GM21526 (cell line): ENCODE measurements around the gene CD81.

Experiments
- ATAC-seq: cut with Tn5 transposase; IDR thresholded peaks from one replicate; pipeline ENCODE4 v1.9.1; 2021; ENCODE audit warnings: moderate library complexity; ENCODE audit not compliant: unreplicated experiment, low FRiP score

Gene CD81

GRCh38 chr11:2432628-2433071, 55.5 kb downstream of the CD81 start:
- ATAC-seq: no peak

DNA sequence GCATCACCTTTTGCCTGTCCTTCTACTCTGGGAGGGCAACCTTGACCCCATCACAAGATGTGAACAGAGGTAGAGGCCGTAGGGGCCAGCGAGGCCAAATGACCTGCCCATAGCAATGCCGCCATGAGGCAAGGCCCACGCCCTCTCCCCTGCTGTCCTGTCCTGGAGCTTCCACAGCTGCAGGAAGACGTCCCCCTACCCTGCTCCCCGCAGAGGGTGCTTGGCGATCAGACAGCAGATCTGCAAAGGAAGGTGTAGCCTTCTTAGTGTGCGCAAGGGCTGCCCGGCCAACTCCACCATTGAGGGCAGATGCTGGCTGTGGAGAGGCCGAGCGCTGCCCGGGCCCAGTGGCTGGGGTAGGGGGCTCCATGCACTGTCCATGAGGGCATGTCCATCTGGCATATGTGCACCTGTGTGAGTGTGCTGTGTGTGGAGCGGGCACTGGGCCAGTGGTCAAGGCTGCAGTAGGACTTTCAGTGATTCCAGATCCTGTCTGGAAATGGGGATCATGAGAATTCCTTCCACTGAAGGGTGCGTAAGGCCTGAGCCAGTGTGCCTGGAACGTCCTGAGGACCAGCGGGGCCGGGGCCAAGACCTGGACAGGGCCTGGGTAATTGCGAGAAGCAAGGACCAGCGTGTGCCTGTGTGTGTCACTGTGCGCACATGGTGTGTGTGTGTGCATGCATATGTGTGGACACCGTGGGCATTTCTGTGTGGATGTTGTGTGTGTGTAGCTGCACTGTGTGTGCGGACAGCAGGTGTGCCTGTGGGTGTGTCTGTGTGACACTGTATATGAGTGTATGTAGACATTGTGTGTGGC, 56.2 kb downstream of the CD81 start:
- no peak for ATAC-seq

GRCh38 chr11:2434008-2434407, 56.9 kb downstream of the CD81 start:
- no peak for ATAC-seq

GRCh38 chr11:2434506-2435255, 57.6 kb downstream of the CD81 start:
- no peak for ATAC-seq

DNA sequence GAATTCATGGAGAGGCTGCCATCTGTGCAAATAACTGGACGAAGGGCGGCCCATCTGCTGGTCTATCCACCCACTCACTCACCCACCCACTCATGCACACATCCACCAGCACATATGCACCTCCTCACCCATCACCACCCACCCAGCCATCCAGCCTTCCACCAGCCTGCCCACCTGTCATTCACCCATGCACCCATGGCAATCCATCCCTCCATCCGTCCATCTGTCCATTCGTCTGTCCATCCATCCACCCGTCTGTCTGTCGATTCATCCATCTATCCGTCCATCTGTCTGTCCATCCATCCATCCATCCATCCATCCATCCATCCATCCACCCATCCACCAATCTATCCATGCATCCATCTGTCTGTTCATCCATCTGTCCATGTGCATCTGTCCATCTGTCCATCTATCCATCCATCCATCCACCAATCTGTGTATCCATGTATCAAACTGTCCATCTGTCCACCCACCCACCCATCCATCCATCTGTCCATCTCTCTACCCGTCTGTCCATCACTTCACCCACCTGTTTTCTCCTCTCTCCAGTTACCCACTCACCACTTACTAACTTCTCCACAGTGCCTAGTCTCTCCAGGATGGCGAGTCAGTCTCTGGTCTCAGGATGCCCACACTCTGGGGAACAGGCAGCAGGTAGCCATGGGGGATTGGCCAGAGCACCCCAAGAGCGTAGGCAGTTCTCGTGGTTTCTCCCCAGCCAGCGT, 58.3 kb downstream of the CD81 start:
- no peak for ATAC-seq

DNA sequence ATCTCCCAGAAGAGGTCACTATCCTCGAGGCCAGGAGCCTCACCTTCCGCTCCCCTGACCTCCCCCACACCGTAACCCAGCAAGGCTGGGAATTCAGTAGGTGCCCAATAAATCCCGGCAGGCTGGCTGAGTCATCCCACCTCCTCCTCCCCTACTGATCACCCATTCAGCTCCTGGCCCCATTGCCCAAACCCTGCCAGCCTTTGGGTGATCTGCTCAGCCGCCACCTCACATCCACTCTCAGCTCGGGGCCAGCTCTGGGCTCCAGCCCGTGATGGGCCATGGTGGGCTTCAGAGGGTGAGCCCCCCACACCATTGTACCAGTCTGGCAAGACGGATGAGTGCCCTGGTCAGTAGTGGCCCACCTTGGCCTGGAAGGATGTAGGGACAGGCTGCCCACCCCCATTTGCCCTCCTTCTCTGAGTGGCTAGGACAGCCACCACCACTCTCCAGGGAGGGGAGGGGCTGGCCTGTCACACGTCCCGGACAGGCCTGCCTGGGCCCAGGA, 59.0 kb downstream of the CD81 start:
- ATAC-seq: no peak

DNA sequence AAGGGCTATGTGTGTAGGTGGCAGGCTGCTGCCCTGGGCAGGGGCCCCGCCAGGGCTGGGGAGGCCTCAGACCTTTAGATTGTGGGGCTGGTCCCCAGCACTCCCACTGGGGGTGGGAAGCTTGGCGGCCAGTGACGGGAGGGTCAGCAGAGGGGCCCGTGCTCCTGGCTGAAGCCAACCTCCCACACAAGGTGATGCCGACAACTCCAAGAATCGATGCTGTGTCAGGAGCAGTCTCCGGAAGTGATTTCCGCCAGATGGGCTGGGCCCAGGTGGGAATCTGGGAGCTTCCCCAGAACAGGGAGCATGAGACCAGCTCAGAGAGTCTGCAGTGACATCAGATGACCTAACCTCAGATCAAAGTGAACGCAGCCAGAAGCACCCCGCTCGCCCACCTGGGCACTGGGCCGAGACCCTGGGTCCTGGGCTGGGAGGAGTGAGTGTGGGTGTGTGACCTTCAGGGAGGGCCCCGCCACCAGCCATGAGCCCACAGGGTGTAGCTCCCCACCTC, 59.5 kb downstream of the CD81 start:
- ATAC-seq: no peak

GRCh38 chr11:2437516-2437915, 60.4 kb downstream of the CD81 start:
- ATAC-seq: no peak

GRCh38 chr11:2439820-2440219, 62.7 kb downstream of the CD81 start:
- no peak for ATAC-seq

- ATAC-seq: no peak
Observed at GRCh38 chr11:2440646-2441045, 63.5 kb downstream of the CD81 start.

- no peak for ATAC-seq
Observed at GRCh38 chr11:2441171-2441570, 64.1 kb downstream of the CD81 start.

- ATAC-seq: no peak
Observed at GRCh38 chr11:2442589-2442988, 65.5 kb downstream of the CD81 start.

DNA sequence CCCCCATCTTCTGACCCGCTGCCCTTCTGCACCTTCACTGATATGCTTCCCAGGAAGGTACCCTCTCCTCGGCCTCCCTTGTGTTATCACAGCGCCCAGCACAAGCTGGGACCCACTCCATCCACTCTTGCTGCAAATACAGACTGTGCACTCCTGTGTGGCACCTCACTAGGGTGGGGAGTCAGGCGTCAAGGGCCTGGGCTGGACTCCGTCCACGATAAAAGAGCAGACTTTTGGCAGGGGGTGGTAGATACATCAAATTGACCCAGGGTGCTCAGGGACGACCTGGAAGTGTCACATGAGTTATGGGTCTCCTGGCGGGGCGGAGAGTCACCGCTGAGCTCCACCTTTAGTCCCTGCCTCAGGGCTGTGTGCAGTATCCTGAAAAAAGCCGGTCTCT, 66.3 kb downstream of the CD81 start:
- ATAC-seq: no peak

DNA sequence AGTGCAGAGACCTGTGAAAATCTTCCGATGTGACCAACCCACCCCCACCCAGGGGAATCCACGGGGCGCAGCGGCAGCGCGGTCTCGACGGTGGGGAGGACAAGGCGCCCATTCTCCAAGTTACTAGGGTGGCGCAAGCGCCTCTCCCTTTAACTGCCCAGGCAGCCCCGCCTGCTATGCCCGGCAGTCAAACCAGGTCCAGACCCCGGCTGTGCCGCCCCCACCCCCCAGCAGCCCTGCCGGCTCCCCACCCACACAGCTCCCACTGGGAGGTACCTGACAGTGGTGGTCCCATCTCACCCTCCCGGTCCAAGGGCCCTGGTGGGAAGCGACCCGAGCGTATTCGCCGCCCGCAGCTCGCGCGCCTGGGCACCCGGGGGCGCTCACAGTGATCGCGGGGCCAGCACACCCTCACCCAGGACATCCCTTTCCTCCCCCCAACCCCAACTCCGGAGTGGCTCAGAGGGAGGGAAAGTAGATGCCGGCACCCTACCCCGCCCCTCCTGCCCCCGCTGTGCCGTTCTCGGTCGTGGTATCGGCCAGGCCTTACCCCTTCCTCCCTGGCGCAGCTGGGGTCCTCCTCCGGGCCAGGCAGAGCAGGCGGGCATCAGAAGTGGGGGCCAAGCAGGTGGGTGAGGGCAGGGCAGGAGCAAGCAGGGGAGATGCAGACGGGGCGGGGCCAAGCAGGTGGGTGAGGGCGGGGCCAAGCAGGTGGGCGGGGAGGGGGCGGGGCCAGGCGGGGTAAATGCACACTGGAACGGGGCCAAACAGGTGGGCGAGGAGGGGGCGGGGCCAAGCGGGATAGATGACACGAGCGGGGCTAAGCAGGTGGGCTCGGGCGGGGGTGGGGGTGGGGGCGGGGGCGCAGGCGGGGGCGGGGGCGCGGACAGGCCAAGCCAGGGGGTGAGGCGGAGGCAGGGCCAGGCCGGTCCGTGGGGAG, 67.0 kb downstream of the CD81 start, which contains the start of gene TRPM5:
Gene TRPM5, minus strand, starts transcription at position 634 of the 940 bp plus-strand sequence. CDS start 21,478 bp downstream, outside the sequence.
- ATAC-seq: no peak

- ATAC-seq: no peak
Observed at GRCh38 chr11:2444821-2445745, 68.0 kb downstream of the CD81 start, which contains the start of gene KCNQ1. Gene KCNQ1 (plus strand): TSS chr11:2445008. CDS start chr11:2445099, 91 bp downstream.

- no peak for ATAC-seq
Observed at GRCh38 chr11:2445746-2446551, 68.8 kb downstream of the CD81 start.

GRCh38 chr11:2446590-2447252, 69.6 kb downstream of the CD81 start:
- ATAC-seq: no peak
